Right atrium auricular region (tissue), 2 donors: Measurements from ENCODE around the gene UNC45A. TPM values are rescaled to one million over a fixed set of nuclear protein-coding genes. Genes with fewer than 3 reads are reported as not detected.
"Not testable (repeated sequence)": the region's sequence is repeated elsewhere in the genome, so short reads cannot be mapped to it uniquely, and the experiment has no call there.

Experiments used
- DNase-seq: peaks from one replicate; pipeline ENCODE4 v3.0.0-alpha.2; 2019; ENCODE audit warnings: low spot score
- H3K27ac ChIP-seq, 2 donors: fragments of 200-600 bp; sonication (generic); 1 replicate in 1 of 2; 2 replicates in 1 of 2; pipeline ENCODE4 v1.5.1; 2016 to 2019
- H3K27me3 ChIP-seq, 2 donors: fragments of 200-600 bp; sonication (generic); one replicate each; pipeline versions ENCODE4 v1.5.1 to v1.6.0; 2017 to 2019
- H3K36me3 ChIP-seq: fragments of 200-600 bp; sonication (generic); one replicate; pipeline ENCODE4 v1.5.1; 2016
- H3K4me1 ChIP-seq, 2 donors: fragments of 200-600 bp; sonication (generic); one replicate each; pipeline versions ENCODE4 v1.5.1 to v1.6.0; 2017 to 2019
- H3K4me3 ChIP-seq, 2 donors: fragments of 200-600 bp; sonication (generic); 1 replicate in 1 of 2; 2 replicates in 1 of 2; pipeline ENCODE4 v1.5.1; 2017 to 2019; ENCODE audit warnings: mild to moderate bottlenecking in 1 of 2, moderate library complexity in 1 of 2
- H3K9me3 ChIP-seq, 2 donors: fragments of 200-600 bp; sonication (generic); one replicate each; pipeline ENCODE4 v1.5.1; 2019
- total RNA-seq, 2 donors: library from RNA; depleted of rRNA; stranded (reverse); fragments of >200 nt; gene quantifications; one replicate each; pipeline ENCODE4 v1.1.0, GENCODE V29; 2016
- TF ChIP-seq, protein P1 (sequence below), 2 donors: fragments of 200-600 bp; sonication (generic); IDR thresholded peaks; one replicate each; pipeline ENCODE4 v1.5.1; 2019; ENCODE audit warnings: antibody characterized with exemption in 2 of 2

The UNC45A gene
- total RNA-seq, 2 donors from 2014 or later = 17.4 to 19.0 TPM

- H3K4me3 ChIP-seq = no peak overlapping the region
- H3K36me3 ChIP-seq = peaks cover 42% of the 10 kb centered on the region
- TF ChIP-seq, protein P1, sequence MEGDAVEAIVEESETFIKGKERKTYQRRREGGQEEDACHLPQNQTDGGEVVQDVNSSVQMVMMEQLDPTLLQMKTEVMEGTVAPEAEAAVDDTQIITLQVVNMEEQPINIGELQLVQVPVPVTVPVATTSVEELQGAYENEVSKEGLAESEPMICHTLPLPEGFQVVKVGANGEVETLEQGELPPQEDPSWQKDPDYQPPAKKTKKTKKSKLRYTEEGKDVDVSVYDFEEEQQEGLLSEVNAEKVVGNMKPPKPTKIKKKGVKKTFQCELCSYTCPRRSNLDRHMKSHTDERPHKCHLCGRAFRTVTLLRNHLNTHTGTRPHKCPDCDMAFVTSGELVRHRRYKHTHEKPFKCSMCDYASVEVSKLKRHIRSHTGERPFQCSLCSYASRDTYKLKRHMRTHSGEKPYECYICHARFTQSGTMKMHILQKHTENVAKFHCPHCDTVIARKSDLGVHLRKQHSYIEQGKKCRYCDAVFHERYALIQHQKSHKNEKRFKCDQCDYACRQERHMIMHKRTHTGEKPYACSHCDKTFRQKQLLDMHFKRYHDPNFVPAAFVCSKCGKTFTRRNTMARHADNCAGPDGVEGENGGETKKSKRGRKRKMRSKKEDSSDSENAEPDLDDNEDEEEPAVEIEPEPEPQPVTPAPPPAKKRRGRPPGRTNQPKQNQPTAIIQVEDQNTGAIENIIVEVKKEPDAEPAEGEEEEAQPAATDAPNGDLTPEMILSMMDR (IDR thresholded peaks at IDR 0.05) = no peak
Observed at GRCh38 chr15:90921887-90922286, 13.2 kb upstream of the UNC45A start.

GRCh38 chr15:90922712-90923322 is 12.3 kb upstream of the UNC45A start:
- not testable (repeated sequence) for DNase-seq, H3K9me3 ChIP-seq, H3K27me3 ChIP-seq, H3K27ac ChIP-seq, H3K4me3 ChIP-seq
- Histone ChIP-seq H3K4me1 (peaks cover 0 to 22% of the 10 kb centered on the region in 2 donors), H3K36me3 (peaks cover 37% of the 10 kb centered on the region)

More at GRCh38 chr15:90921887-90922286, 13.2 kb upstream of the UNC45A start:
- no peak for DNase-seq
- Histone ChIP-seq H3K27ac (no peak overlapping the region), H3K9me3 (no peaks in the 10 kb centered on the region), H3K4me1 (peaks cover 0 to 30% of the 10 kb centered on the region in 2 donors), H3K27me3 (no peaks in the 10 kb centered on the region)

GRCh38 chr15:90924375-90924774 is 10.7 kb upstream of the UNC45A start:
- no peaks in the 10 kb centered on the region for H3K27me3 ChIP-seq
- no peak overlapping the region for H3K4me3 ChIP-seq
- no peak for DNase-seq
- H3K27ac ChIP-seq = no peak overlapping the region
- TF ChIP-seq, protein P1 (IDR thresholded peaks at IDR 0.05) = no peak
- peaks cover 21% of the 10 kb centered on the region for H3K36me3 ChIP-seq
- no peaks in the 10 kb centered on the region for H3K9me3 ChIP-seq
- H3K4me1 ChIP-seq = peaks cover 0 to 8% of the 10 kb centered on the region in 2 donors

DNA sequence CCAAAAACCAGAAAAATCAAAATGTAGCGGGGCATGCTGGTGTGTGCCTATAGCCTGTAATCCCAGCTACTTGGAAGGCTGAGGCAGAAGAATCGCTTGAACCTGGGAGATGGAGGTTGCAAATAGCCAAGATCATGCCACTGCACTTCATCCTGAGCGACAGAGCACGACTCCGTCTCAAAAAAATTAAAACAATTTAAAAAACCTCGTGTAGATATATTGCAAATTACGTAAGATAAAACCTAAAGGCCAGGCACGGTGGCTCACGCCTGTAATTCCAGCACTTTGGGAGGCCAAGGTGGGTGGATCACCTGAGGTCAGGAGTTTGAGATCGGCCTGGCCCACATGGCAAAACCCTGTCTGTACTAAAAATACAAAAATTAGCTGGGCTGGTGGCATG is 8.3 kb upstream of the UNC45A start:
- H3K36me3 ChIP-seq, DNase-seq, H3K4me3 ChIP-seq, H3K27ac ChIP-seq, H3K9me3 ChIP-seq, H3K27me3 ChIP-seq: not testable (repeated sequence)
- peaks cover 0 to 21% of the 10 kb centered on the region in 2 donors for H3K4me1 ChIP-seq

- H3K9me3 ChIP-seq, H3K27ac ChIP-seq, H3K27me3 ChIP-seq, H3K4me3 ChIP-seq, H3K36me3 ChIP-seq, DNase-seq: not testable (repeated sequence)
- H3K4me1 ChIP-seq = peaks cover 0 to 30% of the 10 kb centered on the region in 2 donors
Observed at GRCh38 chr15:90928106-90928505, 7.0 kb upstream of the UNC45A start.

GRCh38 chr15:90929246-90930019 is 5.7 kb upstream of the UNC45A start:
- Histone ChIP-seq H3K36me3 (no peaks in the 10 kb centered on the region), H3K27me3 (no peaks in the 10 kb centered on the region), H3K4me1 (peaks cover 0 to 36% of the 10 kb centered on the region in 2 donors), H3K4me3 (peak overlapping the region; percentile 61 to 65), H3K9me3 (no peaks in the 10 kb centered on the region), H3K27ac (peak overlapping the region; percentile 93 to 96)
- DNase-seq = no peak
- TF ChIP-seq, protein P1 (IDR thresholded peaks at IDR 0.05) = no peak

GRCh38 chr15:90930861-90931574 is 4.1 kb upstream of the UNC45A start:
- Histone ChIP-seq H3K4me1 (peaks cover 0 to 47% of the 10 kb centered on the region in 2 donors), H3K9me3 (no peaks in the 10 kb centered on the region), H3K27ac (peak overlapping the region; percentile 93 to 96), H3K4me3 (peak overlapping the region in 1 of 2 donors; percentile 86), H3K27me3 (no peaks in the 10 kb centered on the region), H3K36me3 (no peaks in the 10 kb centered on the region)
- no peak for DNase-seq
- TF ChIP-seq, protein P1 (IDR thresholded peaks at IDR 0.05) = no peak
